ENCODE measurements around the gene FIG4.
"Not testable (repeated sequence)": the region's sequence is repeated elsewhere in the genome, so short reads cannot be mapped to it uniquely, and the experiment has no call there.

Gene FIG4

DNA sequence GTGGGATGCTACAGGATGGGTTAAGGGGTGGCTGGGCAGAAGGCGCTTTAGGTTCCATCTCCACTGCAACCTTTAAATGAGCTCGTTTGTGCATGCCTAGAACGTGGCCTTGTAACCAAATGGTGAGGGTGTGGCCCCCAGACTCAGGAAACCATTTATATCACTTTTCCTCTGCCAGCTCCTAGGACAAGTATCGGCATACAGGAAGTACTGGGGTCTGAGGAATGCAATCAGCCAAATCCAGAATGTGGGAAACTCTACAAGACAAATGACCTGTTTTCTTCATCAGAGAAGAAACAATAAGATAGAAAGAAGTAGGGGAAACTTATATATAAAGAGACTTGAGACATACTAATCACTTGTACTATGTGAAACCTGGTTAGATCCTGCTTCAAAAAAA is 21.3 kb upstream of the FIG4 start:
- TF ChIP-seq, protein P1, sequence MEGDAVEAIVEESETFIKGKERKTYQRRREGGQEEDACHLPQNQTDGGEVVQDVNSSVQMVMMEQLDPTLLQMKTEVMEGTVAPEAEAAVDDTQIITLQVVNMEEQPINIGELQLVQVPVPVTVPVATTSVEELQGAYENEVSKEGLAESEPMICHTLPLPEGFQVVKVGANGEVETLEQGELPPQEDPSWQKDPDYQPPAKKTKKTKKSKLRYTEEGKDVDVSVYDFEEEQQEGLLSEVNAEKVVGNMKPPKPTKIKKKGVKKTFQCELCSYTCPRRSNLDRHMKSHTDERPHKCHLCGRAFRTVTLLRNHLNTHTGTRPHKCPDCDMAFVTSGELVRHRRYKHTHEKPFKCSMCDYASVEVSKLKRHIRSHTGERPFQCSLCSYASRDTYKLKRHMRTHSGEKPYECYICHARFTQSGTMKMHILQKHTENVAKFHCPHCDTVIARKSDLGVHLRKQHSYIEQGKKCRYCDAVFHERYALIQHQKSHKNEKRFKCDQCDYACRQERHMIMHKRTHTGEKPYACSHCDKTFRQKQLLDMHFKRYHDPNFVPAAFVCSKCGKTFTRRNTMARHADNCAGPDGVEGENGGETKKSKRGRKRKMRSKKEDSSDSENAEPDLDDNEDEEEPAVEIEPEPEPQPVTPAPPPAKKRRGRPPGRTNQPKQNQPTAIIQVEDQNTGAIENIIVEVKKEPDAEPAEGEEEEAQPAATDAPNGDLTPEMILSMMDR (IDR thresholded peaks at IDR 0.05; ENCODE audit: borderline replicate concordance, insufficient read depth, low read depth, low read length), result no peak
- no peak overlapping the region for H3K4me3 ChIP-seq (ENCODE audit: low read depth, low read length)

DNA sequence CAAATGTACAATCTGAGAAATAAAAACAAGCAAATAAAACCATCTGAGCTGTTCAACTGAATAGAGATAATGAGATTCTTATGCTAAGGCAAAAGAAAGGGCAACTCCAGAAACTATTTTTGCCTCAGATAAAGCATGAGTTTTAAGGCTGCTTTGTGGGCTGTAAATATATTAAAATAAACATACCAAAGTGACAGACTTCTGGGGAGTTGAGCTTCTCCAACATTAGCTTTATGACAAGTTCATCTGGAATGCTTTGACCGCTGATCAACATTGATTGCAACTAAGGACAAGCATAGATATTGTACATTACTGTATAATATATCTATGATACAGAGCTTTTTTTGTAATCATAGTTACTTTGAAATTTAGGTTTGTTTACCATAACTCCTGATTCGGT is 19.4 kb upstream of the FIG4 start:
- no peak overlapping the region for H3K4me3 ChIP-seq (ENCODE audit: low read depth, low read length)
- TF ChIP-seq, protein P1 (IDR thresholded peaks at IDR 0.05; ENCODE audit: borderline replicate concordance, insufficient read depth, low read depth, low read length), result no peak

DNA sequence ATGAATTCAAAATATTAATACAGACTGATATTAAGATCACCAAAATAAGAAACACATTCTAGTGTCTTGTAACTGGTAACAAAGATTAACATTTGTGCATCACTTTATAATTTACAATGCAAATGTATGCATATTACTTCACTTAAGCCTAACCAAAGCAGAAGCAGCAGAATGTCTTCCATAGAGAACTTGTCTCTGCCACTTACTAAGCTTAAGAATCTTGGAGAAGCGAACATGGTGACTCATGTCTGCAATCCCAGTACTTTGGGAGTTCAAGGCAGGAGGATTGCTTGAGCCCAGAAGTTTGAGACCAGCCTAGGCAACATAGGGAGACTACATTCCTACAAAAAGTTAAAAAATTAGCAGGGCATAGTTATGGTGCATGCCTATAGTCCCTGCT is 18.9 kb upstream of the FIG4 start:
- no peak overlapping the region for H3K4me3 ChIP-seq (ENCODE audit: low read depth, low read length)
- TF ChIP-seq, protein P1 (IDR thresholded peaks at IDR 0.05; ENCODE audit: borderline replicate concordance, insufficient read depth, low read depth, low read length), result no peak

DNA sequence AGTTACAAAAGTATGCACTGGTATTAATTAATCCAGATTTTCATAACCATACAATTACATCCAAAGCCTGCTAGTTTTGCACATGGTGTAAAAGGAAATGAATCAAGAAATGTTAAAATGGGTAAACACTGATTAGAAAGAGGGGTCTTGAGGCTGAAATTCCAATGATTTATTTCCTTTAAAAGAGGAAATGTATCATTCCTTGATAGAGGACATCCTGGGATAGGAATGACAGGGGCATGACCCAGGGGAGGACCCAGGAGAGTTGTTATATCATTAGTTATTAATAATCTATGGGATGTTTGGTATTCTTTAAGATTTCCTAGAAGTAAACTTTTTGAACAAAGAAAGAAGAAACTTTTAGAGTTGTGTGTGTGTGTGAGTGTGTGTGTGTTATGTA is 18.3 kb upstream of the FIG4 start:
- no peak overlapping the region for H3K4me3 ChIP-seq (ENCODE audit: low read depth, low read length)
- TF ChIP-seq, protein P1 (IDR thresholded peaks at IDR 0.05; ENCODE audit: borderline replicate concordance, insufficient read depth, low read depth, low read length), result no peak

- TF ChIP-seq, protein P1 (IDR thresholded peaks at IDR 0.05; ENCODE audit: borderline replicate concordance, insufficient read depth, low read depth, low read length), result no peak
- no peak overlapping the region for H3K4me3 ChIP-seq (ENCODE audit: low read depth, low read length)
Observed at GRCh38 chr6:109676724-109677123, 14.4 kb upstream of the FIG4 start.

- TF ChIP-seq, protein P1 (IDR thresholded peaks at IDR 0.05; ENCODE audit: borderline replicate concordance, insufficient read depth, low read depth, low read length), result no peak
Observed at GRCh38 chr6:109678240-109678639, 12.9 kb upstream of the FIG4 start.

GRCh38 chr6:109678661-109679505 is 12.2 kb upstream of the FIG4 start:
- H3K4me3 ChIP-seq (ENCODE audit: low read depth, low read length), result not testable (repeated sequence)

More at GRCh38 chr6:109678240-109678639, 12.9 kb upstream of the FIG4 start:
- no peak overlapping the region for H3K4me3 ChIP-seq (ENCODE audit: low read depth, low read length)
